NCI-H82 treated with DMSO at 0.1 percent for 48 hours (cell line): ENCODE data around the gene TLCD2.
"Not testable (repeated sequence)": the region's sequence is repeated elsewhere in the genome, so short reads cannot be mapped to it uniquely, and the experiment has no call there.

Experiments used
- DNase-seq: peaks from one replicate; lab custom pipeline; 2025; ENCODE audit not compliant: unreplicated experiment; lab: John Stamatoyannopoulos, UW

TLCD2 gene

DNA sequence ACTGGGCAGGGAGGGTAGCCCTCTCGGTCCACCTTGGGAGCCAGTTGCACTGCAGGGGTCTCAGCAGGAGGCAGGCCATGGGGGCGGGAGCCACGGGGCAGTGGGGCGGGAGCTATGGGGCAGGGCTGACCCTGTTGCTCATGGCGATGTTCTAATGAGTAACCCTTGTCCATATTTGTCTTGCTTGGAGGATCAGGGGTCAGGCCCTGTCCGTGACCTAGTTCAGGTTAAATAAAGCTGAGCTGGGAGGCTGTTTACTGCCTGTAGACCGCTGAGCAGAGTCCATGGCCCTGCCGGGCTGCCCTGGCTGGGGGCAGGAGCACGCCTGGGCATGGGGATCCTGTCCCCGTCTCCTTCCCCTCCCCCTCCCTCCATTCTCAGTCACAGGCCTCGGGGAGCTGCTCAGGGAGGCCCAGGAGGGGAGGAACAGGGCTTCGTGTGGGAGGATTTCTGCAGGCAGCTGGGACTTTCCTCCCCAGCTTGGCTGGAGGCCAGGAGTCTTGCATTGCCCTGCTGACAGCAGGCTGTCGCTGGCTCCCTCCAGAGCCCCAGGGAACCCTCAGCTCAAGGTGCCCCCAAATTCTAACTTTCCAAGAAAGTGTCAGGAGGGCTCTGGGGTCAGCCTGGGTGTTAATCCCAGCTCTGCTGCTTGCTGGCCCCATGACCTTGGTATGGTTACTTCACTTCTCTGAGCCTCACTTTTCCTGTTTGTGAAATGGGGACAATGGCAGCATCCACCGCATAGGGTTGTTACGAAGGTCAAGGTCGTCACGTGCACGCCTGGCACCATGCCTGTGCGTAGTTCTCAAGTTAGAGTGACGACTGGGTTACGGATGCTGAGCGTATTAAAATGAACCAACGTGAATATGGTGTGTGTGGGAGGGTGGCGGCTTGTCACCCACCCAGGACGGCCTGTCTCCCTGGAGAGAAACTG is 26.4 kb upstream of the TLCD2 start:
- peak; percentile 14 for DNase-seq

DNA sequence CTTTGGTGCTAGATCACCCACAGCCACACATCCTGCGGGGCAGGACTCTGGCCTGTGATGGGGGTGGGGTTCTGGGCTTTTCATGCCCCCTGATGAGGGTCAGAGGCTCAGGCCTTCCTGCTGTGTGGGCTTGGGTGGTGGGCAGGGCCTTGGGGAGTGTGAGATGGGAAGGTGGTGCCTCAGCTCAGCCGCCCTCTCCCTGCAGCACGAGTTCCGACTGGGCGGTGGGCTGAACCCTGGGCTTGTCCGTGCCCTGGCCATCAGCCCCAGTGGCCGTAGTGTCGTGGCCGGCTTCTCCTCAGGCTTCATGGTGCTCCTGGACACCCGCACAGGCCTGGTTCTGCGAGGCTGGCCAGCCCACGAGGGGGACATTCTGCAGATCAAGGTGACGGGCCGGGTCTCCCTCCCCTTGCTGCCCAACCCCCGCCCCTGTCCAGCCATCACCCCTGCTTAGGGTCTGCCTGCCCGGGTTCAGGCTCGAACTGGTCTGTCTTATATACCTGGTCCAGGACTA is 25.7 kb upstream of the TLCD2 start:
- no peak for DNase-seq

DNA sequence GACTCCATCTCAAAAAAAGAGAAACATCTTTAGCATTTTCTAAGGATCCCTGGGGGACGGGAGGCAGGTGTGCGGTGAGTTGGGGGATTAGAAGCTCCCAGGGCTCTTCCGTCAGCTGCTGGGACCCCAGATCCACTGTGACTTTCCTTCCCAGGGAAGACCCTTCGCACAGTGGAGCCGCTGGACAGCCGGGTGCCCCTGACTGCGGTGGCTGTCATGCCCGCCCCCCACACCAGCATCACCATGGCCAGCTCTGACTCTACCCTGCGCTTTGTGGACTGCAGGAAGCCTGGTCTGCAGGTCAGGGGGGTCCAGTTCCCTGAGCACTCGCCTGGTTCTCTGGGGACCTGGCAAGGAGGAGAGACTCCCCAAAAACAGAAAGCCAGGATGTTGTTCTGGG is 25.2 kb upstream of the TLCD2 start:
- DNase-seq: no peak

DNA sequence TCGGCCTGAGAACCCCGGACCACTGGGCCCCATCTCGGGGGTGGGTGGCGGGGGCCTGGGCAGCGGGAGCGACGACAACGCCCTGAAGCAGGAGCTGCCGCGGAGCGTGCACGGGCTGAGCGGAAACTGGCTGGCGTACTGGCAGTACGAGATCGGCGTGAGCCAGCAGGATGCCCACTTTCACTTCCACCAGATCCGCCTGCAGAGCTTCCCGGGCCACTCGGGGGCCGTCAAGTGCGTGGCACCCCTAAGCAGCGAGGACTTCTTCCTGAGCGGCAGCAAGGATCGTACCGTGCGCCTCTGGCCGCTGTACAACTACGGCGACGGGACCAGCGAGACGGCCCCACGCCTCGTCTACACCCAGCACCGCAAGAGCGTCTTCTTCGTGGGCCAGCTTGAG is 23.6 kb upstream of the TLCD2 start:
- DNase-seq: no peak

DNA sequence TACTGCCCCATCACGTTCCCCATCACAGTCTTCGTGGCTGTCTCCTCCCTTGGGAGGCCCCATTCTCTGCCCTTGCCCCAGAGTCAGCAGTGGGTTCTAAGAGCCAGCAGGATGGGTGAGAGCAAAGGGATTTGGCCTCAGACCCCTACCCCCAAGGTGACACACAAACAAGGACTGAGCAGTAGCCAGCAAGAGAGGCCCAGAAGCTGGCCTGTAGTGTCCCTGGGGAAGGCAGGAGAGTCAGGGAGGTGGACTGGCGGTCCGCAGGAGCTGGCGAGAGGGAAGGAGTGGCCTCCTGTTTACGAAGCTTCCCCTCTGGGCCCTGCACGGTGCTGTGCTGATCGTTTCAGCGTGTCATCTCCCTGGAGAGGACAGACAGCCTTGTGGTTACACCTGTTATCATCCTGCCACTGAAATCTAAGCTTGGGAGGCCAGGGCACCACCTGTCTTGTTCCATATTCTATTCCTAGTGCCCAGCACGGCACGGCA is 22.7 kb upstream of the TLCD2 start:
- DNase-seq: no peak

DNA sequence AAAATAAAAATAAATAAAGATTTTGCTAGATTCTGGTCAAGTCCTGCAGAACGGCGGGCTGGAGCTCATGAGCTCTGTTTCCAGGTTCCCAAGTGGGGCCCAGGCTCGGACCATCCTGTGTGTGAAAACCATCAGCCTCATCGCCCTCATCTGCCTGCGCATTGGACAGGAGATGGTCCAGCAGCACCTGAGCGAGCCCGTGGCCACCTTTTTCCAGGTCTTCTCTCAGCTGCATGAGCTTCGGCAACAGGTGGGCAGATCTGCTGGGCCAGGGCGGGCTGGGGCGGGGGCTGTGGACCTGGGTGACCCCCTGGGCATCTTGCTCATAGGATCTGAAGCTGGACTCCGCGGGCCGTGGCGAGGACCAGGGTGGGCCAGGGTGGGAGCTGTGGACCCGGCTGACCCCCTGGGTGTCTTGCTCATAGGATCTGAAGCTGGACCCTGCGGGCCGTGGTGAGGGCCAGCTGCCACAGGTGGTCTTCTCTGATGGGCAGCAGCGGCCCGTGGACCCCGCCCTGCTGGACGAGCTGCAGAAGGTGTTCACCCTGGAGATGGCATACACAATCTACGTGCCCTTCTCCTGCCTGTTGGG is 22.2 kb upstream of the TLCD2 start:
- no peak for DNase-seq

DNA sequence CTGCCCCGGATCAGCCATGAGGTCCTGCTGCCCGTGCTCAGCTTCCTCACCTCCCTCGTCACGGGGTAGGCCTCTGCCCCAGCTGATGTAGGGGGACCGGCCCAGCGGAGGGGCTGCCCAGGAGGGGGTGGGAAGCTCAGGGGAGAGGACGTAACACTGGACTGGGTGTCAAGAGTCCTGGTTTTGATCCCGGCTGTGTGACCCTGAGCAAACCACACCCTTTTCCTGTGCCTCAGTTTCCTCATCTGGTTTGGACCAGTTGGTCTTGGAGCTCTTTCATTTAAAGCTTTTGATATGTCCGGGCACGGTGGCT is 21.0 kb upstream of the TLCD2 start:
- DNase-seq: no peak

DNA sequence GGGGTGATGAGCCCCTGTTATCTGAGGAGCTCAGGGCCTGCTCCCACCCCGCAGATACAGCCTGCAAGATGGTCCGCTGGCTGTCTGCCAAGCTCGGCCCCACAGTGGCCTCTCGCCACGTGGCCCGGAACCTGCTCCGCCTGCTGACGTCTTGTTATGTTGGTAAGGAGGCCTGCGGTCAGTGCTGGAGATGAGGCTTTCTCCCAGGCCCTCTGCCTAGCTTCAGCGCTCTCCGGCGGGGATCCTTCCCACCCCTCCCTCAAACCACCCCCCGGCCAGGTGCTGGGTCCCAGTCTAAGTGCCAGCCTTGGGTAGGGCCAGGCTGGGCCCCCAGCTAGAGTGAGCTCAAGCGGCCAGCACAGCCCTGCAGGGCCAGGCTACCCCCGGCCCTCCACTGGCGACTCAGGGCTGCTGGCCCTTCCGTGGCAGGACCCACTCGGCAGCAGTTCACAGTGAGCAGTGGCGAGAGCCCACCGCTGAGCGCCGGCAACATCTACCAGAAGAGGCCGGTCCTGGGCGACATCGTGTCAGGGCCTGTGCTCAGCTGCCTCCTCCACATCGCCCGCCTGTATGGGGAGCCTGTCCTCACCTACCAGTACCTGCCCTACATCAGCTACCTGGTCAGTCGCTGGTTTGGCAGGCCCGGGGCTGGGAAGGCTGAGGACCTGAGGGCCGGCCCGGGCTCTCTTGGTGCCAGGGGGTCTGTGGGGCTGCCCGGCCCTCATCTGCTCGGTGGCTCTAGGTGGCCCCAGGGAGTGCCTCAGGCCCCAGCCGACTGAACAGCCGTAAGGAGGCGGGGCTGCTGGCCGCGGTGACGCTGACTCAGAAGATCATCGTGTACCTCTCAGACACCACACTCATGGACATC is 20.4 kb upstream of the TLCD2 start:
- peak; percentile 25 for DNase-seq

DNA sequence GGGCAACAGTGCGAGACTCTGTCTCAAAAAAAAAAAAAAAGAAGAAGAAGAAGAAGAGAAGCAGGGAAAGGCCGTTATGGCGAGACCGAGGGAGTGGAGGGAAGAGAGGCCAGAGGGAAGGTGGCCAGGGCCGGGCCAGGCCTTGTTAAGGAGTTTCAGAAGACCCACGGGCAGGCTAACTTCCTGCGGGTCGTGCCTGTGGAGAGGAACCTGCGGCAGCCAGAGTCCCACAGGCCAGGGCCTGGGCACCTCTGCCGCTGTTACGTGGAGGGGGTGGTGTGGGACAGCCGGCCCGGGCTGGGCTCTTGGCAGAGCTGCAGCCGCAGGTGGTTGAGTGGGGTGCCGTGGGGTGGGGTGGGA is 19.8 kb upstream of the TLCD2 start:
- DNase-seq: no peak

DNA sequence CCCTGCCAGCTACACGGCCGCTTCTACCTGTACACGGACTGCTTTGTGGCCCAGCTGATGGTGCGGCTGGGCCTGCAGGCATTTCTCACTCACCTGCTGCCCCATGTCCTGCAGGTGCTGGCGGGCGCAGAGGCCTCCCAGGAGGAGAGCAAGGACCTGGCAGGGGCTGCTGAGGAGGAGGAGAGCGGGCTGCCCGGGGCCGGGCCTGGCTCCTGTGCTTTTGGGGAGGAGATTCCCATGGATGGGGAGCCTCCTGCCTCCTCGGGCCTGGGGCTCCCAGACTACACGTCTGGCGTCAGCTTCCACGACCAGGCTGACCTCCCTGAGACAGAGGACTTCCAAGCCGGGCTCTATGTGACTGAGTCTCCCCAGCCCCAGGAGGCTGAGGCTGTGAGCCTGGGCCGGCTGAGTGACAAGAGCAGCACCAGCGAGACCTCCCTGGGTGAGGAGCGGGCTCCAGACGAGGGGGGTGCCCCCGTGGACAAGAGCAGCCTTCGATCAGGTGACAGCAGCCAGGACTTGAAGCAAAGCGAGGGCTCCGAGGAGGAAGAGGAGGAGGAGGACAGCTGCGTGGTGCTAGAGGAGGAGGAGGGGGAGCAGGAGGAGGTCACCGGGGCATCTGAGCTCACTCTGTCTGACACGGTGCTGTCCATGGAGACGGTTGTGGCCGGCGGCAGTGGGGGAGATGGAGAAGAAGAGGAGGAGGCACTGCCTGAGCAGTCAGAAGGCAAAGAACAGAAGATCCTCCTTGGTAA is 17.9 kb upstream of the TLCD2 start:
- DNase-seq: no peak

DNA sequence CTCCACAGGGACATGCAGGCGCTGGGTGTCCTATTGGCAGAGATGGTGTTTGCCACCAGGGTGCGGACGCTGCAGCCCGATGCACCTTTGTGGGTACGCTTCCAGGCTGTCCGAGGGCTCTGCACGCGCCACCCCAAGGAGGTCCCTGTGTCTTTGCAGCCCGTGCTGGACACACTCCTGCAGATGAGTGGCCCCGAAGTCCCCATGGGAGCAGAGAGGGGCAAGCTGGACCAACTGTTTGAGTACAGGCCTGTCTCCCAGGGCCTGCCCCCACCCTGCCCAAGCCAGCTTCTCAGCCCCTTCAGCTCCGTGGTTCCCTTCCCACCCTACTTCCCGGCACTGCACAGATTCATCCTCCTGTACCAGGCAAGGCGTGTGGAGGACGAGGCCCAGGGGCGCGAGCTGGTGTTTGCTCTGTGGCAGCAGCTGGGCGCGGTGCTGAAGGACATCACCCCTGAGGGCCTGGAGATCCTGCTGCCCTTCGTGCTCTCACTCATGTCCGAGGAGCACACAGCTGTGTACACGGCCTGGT is 17.1 kb upstream of the TLCD2 start:
- no peak for DNase-seq

DNA sequence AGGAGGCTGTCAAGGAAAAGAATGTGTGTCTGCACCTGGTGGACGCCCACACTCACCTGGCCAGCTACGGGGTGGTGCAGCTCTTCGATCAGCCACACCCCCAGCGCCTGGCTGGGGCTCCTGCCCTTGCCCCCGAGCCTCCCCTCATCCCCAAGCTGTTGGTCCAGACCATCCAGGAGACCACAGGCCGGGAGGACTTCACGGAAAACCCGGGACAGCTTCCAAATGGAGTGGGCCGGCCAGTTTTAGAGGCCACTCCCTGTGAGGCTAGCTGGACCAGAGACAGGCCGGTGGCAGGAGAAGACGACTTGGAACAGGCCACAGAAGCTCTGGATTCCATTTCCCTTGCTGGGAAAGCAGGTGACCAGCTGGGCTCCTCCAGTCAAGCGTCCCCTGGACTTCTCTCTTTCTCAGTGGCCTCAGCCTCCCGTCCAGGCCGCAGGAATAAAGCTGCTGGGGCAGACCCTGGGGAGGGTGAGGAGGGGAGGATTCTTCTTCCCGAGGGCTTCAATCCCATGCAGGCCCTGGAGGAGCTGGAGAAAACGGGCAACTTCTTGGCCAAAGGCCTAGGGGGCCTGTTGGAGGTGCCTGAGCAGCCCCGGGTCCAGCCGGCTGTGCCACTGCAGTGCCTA is 16.6 kb upstream of the TLCD2 start:
- DNase-seq: no peak

DNA sequence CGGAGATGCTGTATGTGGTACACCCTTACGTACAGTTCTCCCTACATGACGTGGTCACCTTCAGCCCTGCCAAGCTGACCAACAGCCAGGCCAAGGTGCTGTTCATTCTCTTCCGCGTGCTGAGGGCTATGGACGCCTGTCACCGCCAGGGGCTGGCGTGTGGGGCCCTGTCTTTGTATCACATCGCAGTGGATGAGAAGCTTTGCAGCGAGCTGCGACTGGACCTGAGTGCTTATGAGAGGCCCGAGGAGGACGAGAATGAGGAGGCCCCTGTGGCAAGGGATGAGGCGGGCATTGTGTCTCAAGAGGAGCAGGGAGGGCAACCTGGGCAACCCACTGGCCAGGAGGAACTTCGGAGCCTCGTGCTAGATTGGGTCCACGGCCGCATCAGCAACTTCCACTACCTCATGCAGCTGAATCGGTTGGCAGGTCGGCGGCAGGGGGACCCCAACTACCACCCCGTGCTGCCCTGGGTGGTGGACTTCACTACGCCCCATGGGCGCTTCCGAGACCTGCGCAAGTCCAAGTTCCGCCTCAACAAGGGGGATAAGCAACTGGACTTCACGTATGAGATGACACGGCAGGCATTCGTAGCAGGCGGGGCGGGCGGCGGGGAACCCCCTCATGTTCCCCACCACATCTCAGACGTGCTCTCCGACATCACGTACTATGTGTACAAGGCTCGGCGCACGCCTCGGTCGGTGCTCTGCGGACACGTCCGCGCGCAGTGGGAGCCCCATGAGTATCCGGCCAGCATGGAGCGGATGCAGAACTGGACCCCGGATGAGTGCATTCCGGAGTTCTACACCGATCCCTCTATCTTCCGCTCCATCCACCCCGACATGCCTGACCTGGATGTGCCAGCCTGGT is 15.7 kb upstream of the TLCD2 start:
- DNase-seq: no peak

DNA sequence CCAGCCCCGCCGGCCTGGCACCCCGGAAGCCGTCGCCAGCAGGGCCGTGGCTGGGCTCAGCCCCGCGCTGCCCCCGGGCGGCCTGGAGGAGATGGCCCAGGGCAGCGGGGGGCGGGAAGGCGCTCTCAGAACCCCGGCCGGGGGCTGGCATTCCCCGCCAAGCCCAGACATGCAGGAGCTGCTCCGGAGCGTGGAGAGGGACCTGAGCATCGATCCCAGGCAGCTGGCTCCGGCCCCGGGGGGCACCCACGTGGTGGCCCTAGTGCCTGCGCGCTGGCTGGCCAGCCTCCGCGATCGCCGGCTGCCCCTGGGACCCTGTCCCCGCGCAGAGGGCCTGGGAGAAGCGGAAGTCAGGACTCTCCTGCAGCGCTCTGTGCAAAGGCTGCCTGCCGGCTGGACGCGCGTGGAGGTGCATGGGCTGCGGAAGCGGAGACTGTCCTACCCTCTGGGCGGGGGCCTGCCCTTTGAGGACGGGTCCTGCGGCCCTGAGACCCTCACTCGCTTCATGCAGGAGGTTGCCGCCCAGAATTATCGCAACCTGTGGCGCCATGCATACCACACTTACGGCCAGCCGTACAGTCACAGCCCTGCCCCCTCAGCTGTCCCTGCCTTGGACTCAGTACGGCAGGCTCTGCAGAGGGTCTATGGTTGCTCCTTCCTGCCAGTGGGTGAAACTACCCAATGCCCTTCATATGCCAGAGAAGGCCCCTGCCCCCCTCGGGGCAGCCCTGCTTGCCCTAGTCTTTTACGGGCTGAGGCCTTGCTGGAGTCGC is 14.9 kb upstream of the TLCD2 start:
- DNase-seq: no peak

DNA sequence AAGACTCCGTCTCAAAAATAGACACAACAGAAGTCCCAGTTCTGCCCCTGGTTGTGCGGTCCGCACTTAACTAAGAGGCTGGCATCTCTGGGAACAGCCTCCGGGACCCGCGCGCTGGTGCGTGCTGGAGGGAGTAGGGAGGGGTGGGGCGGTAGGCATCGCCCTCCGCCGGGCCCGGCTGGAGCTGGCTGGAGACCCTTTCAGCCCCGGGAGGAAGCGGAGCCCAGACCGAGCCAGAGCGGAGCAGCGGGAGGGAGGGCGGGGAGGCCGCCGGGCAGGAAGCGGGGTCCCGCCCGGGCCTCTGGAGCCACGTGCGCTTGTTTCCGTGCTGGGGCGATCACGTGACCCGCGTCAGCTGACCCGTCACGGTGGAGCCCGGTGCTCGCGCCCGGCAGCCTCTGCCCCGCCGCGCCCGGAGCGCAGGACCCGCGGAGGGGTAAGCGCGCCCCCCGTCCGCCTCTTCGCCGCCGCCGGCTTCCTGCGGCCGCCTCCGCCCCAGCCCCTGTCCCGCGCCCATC is 14.2 kb upstream of the TLCD2 start, which contains the start of gene WDR81:
Gene WDR81, plus strand, starts transcription at position 354 of the 518 bp plus-strand sequence. CDS start 256 bp downstream, outside the sequence.
- DNase-seq: peak; percentile 43

DNA sequence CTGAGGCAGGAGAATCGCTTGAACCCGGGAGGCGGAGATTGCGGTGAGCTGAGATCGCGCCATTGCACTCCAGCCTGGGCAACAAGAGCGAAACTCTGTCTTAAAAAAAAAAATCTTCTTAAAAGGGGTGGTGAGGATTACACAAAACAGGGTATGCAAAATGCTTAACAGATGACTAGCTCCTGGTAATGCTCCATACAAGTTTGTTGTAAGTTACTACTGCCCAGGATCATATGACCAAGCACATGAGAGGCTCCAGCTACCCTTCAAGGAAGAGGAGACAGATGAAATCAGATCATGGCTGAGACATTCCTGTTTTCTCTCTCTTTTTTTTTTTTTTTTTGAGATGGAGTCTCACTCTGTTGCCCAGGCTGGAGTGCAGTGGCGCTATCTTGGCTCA is 11.8 kb upstream of the TLCD2 start:
- not testable (repeated sequence) for DNase-seq

DNA sequence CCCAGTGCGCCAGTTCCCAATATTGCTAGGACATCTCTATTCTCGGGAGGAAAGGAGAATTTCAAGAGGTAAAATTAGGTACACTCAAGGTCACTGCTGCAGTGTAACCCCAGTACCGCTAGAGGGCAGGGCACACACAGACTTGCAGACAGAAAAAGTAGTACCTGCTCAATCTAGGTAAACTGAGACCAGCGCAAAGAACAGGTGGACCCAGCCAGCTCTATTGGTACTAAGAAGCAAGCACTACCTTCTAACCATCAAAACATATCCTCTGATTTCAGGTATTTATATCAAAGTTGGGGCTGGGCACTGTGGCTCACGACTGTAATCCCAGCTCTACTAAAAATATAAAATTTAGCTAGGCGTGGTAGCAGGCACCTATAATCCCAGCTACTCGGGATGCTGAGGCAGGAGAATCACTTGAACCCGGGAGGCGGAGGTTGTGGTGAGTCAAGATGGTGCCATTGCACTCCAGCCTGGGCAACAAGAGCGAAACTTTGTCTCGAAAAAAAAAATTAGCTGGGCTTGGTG is 10.7 kb upstream of the TLCD2 start:
- DNase-seq: peak; percentile 45
